Left ventricle myocardium superior (tissue), 1 donor: Measurements from ENCODE around the gene COG4. TPM values are rescaled to one million over a fixed set of nuclear protein-coding genes. Genes with fewer than 3 reads are reported as not detected.
"Not testable (repeated sequence)": the region's sequence is repeated elsewhere in the genome, so short reads cannot be mapped to it uniquely, and the experiment has no call there.

ENCODE experiments used
- ATAC-seq: fragments of 200-7000 bp; cut with Tn5 transposase; one replicate; pipeline ENCODE4 v1.9.1; 2020; ENCODE audit warnings: mild to moderate bottlenecking, moderate library complexity
- DNase-seq: peaks from one replicate; pipeline ENCODE4 v3.0.0-alpha.2; 2020
- intact Hi-C: fragments of 100-400 bp; cut with micrococcal nuclease; formaldehyde crosslinking; loops from one replicate; pipeline ENCODE4 v1.11.0; 2022
- total RNA-seq: library from RNA; stranded (reverse); fragmentation: NEBNext Ultra II Directional; extraction: Animal tissue kit (Norgen Biotek cat#: 25700); gene quantifications from one replicate; pipeline ENCODE4 v1.2.1, GENCODE V29; 2021
- donor health status: DM: no; HTN: yes; CAD: no; lungs with severe emphysema.

The COG4 gene
- total RNA-seq, 1 donor from 2014 or later, result 48.7 TPM

DNA sequence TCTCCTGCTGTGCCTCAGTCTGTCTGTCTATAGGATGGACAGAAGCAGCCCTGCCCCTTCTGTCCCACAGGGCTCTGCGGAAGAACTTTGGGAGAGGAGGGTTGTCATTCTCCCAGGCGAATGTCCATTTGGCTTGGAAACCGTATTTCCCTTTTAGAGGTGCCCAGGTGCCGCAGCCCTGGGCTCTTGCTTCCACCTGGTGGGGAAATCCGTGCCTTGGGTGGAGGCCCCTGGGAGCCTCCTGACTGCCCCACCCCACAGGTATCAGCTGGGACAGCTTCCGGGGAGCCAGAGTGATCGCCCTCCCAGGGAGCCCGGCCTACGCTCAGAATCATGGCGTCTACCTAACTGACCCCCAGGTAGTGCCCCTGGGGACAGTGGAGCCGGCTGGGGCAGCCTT lies 56.2 kb downstream of the COG4 start:
- intact Hi-C loops, result no loop called here
- DNase-seq, result no peak

DNA sequence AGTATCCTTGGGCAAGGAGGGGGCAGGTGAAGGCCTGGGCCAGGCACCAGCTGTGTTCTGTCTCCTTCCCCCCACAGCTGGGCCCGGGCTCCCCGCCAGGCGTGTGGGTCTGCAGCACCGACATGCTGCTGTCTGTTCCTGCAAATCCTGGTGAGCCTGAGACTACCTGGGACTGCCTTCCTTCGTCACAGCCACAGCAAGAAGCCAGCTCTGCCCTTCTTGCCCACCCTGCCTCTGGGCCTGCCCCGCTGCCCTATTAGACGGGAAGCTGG lies 56.6 kb downstream of the COG4 start:
- ATAC-seq (no peak), DNase-seq (no peak)
- intact Hi-C loops, result no loop called here

More for the DNA sequence above, 56.2 kb downstream of the COG4 start:
- no peak for ATAC-seq

DNA sequence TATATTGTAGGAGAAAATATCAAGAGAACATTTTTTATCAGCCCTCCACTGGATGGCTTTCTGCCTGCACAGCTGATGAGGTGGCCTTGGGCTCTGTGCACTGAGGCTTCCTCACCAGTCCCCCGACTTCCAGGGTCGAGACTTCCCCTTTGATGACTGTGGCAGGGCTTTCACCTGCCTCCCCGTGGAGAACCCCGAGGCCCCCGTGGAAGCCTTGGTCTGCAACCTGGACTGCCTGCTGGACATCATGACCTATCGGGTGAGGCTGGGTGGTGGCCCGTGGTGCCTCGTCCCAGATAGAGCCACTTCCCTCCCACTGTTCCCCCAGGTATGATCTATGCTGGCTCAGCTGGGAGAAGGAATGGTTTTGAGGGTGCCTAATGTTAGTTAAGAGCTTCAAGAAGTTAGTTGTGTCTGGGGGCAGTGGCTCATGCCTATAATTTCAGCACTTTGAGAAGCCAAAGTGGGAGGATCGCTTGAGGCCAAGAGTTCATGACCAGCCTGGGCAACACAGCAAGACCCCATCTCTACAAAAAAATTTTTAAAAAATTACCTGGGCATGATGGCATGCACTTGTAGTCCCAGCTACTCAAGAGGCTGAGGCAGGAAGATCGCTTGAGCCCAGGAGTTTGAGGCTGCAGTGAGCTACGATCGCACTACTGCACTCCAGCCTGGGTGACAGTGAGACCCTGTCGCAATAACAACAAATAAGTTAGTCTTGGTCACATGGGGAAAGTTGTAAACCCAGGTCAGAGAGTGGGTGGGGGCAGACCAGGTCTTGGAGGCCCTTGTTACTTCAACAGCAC lies 57.2 kb downstream of the COG4 start:
- intact Hi-C loops, result no loop called here
- no peak for DNase-seq
- no peak for ATAC-seq

DNA sequence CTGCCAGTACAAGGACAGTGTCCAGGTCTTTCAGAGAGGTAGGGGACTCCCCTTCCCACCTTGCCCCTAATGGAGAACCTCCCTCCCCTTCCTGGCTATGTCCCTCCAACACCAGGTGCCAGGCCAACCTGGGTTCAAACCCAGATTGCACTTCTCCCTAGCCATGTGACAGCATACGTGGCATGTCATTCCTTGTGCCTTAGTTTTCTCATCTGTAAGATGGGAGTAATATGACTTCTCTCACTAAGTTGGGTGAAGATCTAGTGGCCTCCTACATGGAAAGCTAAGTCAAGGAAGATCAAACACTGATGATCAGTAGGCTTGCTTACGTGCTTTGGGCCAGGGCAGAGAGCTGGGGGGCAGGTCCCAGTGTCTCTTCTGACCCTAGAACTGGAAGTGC lies 60.1 kb downstream of the COG4 start:
- intact Hi-C loops, result no loop called here
- DNase-seq (no peak), ATAC-seq (no peak)

DNA sequence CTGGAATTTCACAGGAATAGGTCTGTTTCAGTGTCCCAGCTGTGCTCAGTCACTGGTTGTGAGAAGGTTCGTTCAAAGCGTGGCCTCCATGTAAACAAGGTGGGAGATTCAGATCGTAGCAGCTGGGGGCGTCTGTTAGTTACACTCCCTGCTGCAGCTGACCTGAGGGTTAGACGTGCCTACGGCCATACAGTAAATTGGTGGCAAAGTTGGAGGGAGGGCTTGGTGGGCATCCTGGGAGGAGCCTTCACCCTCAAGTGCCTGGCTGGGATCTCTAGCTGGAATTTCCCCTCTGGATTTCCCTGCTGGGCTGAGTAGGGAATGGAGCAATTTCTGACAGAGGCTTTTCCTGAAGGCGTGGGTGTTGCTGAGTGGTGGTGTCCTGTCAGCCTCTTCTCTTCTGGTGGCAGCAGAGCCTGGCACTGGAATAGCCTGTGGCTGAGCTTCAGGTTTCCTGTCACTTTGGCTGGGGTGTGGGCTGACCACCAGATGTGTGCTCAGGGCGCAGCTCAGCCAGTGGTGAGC lies 62.6 kb downstream of the COG4 start:
- intact Hi-C loops, result no loop called here
- ATAC-seq (peak; percentile 67), DNase-seq (no peak)

DNA sequence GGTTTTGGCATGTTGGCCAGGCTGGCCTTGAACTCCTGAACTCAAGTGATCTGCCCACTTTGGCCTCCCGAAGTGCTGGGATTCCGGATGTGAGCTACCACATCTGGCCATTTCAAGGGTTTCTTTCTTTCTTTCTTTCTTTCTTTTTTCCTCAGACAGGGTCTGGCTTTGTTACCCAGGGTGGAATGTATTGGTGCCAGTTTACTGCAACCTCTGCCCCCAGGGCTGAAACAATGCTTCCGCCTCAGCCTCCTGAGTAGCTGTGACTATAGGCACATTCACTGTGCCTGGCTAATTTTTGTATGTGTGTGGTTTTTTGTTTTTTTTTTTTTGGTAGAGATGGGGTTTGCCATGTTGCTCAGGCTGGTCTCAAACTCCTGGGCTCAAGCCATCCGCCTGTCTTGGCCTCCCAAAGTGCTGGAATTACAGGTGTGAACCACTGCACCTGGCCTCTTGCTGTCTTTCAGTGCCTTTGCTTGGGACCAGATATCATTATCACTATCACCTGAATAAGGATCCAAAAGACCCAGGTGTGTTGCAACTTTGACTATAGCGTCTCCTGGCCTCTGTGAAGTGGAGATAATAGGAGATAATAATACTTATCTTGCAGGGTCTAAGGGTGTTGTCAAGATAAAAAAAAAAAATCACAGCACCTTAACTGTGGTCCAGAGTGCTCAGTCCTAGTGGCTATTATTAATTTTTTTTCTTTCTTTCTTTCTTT lies 65.7 kb downstream of the COG4 start:
- ATAC-seq (no peak), DNase-seq (no peak)
- intact Hi-C loops, result no loop called here

DNA sequence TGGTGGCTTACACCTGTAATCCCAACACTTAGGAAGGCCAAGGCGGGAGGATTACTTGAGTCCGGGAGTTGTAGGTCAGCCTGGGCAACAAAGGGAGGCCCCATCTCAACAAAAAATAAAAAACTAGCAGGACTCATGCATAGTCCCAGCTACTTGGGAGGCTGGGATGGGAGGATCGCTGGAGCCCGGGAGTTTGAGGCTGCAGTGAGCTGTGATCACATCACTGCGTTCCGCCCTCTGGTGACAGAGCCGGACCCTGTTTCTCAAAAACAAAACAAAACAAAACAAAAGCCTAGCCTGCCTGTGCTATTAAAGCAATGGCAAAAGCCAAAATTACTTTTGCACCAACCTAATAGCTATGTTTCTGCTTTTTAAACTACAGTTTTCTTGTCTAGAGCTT lies 67.4 kb downstream of the COG4 start:
- intact Hi-C loops, result no loop called here
- no peak for ATAC-seq
- no peak for DNase-seq

DNA sequence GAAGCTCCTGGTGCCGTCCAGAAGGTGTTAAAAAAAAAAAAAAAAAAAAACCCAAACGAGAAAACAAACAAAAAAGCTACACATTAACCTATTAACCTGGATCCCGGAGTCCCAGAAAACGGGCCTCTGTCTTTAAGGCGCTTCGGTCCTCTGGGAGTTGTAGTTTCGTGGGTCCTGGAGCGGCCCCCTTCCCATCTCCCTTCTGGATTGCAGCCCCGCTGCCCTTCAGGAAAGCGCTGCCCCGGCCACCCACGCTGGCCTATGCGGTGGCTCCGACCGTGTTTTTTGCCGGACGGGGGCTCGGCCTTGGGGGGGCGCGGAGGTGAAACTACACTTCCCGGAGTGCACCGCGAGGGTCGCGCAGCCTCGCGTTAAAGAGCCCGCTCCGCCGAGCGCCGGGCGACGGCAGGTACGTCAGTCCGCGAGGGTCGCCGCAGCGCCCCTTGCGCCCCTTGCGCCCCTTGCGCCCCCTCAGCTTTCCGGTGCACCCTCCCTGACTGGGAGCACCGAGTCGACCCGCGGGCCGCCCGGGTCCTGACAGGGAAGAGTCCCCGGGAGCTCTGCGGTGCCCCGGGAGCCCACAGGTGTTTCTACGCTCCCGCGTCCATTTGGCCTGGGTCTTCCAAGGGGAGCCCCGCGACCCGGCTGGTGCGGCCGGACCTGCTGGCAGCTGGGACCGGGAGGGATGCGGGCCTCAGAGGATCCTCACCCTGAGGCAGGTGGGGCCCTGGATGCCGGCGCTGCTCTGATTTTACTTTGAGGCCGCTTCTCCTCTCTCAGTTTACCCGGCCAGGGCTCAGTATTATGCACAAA lies 68.9 kb downstream of the COG4 start, which contains the start of gene FCSK:
FCSK (plus strand) TSS at position 374 of the 813 bp plus-strand sequence. CDS start 8,596 bp downstream, outside the sequence.
- DNase-seq, result peak; percentile 84
- ATAC-seq, result peak; percentile 95
- intact Hi-C loops, result no loop called here

DNA sequence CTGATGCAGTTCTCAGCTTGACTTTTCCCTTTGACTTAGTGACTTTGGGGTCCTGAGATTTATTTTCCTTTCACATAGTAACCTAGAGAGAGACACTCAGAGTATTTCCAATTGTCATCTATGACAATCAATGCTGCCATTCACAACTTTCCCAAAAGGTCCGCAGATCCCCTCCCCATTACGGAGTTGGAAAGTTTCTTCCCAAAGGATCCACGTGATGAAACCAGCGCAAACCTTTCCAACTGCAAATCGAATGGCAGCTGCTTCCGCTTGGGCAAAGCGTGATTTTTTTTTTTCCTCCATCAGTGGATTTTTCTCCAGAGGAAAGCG lies 69.5 kb downstream of the COG4 start:
- intact Hi-C loops, result no loop called here
- DNase-seq (no peak), ATAC-seq (peak; percentile 44)

DNA sequence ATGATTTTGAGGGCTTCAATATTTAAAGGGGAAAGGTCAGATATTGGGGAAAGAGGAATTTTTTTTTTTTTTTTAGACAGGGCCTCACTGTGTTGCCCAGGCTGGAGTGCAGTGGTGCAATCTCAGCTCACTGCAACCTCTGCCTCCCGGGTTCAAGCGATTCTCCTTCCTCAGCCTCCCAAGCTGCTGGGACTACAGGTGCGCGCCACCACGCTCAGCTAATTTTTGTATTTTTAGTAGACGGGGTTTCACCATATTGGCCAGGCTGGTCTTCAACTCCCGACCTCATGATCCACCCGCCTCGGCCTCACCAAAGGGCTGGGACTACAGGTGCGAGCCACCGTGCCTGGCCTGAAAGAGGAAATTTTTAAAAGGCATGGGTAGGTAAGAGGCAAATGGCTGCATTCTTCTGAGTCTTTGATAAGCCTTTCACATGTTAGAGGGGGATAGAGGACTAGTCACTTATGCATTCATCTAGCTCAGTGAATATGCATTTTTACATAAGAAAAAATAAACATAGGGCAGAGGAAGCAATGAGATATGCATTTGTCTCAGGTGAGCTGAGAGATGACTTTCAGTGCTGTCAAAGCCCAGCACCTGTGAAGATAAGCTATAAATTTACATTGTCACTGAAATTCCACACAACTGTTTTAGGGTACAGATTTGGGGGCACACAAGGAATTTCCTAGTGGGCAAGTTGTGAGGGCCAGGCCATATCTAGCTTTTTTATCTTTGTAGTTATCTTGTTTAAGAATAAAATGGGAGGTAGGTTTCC lies 70.0 kb downstream of the COG4 start:
- intact Hi-C loops, result no loop called here
- no peak for DNase-seq
- ATAC-seq, result no peak

DNA sequence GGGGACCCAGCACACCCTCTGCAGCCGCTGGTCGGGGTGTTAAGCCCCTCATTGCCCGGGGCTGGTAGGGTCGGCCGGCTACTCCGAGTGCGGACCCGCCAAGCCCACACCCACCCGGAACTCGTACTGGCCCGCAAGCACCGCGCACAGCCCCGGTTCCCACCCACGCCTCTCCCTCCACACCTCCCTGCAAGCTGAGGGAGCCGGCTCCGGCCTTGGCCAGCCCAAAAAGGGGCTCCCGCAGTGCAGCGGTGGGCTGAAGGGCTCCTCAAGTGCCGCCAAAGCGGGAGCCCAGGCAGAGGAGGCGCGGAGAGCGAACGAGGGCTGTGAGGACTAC lies 72.4 kb downstream of the COG4 start:
- intact Hi-C loops, DNase-seq, ATAC-seq: not testable (repeated sequence)

DNA sequence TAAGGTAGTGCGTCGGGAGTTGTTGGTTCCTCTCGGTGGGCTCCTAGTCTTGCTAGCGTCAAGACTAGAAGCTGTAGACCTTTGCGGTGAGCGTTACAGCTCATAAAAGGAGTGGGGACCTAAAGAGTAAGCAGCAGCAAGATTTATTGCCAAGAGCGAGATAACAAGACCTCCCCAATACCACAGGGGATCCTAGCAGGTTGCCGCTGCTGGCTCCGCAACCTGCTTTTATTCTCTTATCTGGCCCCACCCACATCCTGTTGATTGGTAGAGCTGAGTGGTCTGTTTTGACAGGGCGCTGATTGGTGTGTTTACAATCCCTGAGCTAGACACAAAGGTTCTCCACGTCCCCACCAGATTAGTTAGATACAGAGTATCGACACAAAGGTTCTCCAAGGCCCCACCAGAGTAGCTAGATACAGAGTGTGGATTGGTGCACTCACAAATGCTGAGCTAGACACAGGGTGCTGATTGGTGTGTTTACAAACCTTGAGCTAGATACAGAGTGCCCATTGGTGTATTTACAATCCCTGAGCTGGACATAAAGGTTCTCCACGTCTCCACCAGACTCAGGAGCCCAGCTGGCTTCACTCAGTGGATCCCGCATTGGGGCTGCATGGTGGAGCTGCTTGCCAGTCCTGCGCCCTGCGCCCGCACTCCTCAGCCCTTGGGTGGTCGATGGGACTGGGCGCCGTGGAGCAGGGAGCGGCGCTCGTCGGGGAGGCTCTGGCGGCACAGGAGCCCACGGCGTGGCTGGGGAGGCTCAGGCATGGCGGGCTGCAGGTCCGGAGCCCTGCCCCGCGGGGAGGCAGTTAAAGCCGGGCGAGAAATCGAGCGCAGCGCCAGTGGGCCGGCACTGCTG lies 73.0 kb downstream of the COG4 start:
- ATAC-seq, DNase-seq, intact Hi-C loops: not testable (repeated sequence)

DNA sequence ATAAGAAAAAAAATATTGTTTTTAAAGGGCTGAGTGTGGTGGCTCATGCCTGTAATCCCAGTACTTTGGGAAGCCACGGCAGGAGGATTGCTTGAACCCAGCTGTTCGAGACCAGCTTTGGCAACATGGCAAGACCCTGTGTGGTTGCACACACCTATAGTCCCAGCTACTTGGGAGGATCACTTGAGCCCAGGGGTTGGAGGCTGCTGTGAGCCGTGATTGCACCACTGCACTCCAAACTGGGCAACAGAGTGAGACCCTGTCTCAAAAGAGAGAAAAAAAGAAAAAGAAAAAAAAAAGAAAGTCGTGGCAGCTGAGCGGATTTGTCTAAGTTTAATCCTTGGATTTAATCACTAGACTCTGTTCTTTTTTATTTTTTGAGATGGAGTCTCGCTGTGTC lies 75.3 kb downstream of the COG4 start:
- no peak for ATAC-seq
- intact Hi-C loops, result loop anchor here (10.0 kb wide), 1 partner anchor 53 kb away; no protein-coding TSS in a partner anchor

DNA sequence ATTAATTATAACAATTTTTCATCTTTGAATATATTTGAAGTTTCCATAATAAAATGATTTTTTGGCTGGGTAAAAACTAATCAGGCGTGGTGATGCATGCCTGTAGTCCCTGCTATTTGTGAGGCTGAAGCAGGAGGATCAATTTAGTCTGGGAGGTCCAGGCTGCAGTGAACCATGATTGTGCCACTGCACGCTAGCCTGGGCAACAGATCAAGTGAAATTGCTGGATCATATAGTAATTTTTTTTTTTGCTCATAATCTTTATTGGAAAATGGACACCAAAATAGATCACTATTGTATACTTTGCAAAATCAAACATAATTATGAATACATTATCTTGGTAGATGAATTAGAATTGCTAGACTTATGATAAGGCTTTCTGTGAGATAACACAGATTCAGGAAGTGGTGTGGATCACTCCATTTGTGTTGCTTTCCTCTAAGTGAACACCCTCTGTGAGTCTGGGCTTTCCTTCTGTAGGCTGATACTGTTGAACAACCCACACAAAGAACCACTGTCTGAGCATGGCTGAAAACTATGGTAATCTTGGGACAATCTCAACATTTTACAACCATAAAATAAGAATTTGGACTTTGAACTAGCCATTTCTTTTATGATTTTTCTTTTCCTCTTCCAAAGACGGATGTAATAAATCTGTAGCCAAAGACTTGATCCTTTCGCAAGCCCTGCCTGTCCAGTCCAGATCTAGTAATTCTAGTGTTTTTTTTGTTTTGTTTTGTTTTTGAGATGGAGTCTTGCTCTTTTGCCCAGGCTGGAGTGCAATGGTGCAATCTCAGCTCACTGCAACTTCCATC lies 78.9 kb downstream of the COG4 start:
- intact Hi-C loops, result loop anchor here (10.0 kb wide), 1 partner anchor 50 kb away; no protein-coding TSS in a partner anchor
- DNase-seq (no peak), ATAC-seq (no peak)

More for the DNA sequence above, 75.3 kb downstream of the COG4 start:
- no peak for DNase-seq

DNA sequence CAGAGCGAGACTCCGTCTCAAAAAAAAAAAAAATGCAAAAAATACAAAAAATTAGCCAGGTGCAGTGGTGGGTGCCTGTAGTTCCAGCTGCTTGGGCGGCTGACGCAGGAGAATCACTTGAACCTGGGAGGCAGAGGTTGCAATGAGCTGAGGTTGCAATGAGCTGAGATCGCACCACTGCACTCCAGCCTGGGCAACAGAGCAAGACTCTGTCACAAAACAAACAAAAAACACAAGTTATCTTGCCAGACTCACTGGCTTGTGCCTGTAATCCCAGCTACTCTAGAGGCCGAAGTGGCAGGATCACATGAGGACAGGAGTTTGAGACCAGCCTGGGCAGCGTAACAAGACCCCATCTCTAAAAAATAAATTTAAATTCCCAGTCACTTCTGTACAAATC lies 81.0 kb downstream of the COG4 start:
- DNase-seq (no peak), ATAC-seq (no peak)
- intact Hi-C loops, result loop anchor here (10.0 kb wide), 1 partner anchor 48 kb away; no protein-coding TSS in a partner anchor

DNA sequence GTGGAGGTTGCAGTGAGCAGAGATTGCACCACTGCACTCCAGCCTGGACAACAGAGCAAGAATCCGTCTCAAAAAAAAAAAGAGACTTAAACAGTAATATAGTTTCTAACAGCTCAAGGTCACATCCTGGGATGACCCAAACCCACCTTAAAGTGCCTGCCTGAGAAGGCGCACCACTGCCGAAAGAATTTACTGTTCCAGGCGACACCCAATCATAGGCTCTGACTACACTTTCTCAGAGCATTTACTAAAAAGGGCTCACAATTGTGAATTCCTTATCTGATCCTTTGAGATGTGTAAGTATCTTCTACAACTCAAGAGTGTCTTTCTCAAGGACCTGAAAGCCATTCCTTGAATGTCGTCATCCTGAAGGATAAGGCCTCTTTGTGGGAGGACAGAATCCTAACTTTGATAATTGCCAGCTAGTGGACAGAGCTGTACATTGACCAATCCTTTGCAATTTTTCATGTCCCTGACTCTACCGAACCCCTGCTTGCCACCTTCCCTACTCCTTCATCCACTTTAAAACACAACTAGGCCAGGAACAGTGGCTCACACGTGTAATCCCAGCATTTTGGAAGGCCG lies 81.9 kb downstream of the COG4 start:
- intact Hi-C loops, result loop anchor here (10.0 kb wide), 1 partner anchor 47 kb away; no protein-coding TSS in a partner anchor
- no peak for DNase-seq
- no peak for ATAC-seq
